Measurements from ENCODE around the gene CCDC85B.
A peak's percentile ranks its signal among the peaks of the same experiment; 100 is the strongest.

The CCDC85B gene

DNA sequence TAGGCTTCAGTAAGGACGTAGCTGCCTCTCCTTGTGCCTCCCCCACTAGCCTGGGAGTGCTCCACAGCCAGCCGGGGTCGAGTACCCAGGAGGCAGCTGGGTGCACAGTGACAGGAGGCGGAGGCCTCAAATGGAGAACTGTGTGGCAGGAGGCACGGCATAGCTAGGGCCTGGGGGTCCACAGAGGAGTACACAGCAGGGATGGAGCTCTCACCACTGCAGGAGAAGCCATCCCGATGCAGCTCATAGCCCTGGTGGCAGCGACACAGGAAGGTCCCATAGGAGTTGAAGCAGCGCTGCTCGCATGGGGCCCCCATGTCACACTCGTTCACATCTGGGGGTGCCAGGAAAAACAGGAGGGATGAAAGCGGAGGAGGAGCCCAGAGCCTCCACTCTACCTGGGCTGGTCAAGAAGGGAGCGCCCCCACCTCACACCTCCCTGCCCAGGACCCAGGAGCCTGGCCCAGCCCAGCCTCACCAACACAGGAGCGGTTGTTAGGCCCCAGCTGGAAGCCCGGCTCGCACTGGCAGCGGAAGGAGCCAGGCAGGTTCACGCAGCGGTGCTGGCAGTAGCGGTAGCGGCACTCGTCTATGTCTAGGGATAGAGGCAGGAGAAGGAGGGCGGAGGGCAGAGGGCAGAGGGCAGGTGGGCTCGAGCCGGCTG lies 20.7 kb upstream of the CCDC85B start:
- no peak for DNase-seq

DNA sequence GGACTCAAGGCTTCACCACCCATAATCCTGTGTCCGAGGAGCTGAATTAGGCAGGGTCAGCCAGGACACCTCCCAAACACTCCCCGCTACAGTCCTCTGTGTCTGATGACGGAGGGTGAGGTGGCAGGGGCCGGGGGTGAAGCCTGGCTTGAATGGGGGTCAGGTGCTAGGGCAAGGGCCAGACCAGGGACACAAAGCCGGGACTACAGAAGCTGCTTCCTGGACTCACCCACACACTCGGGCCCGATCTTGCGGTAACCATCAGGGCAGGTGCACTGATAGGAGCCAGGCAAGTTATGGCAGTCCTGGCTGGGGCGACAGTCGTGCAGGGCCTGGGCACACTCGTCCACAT lies 20.2 kb upstream of the CCDC85B start:
- DNase-seq = no peak

GRCh38 chr11:65870706-65871681 lies 19.5 kb upstream of the CCDC85B start:
- no peak for DNase-seq

- DNase-seq = no peak
Measured at GRCh38 chr11:65871811-65872548, 18.5 kb upstream of the CCDC85B start.

DNA sequence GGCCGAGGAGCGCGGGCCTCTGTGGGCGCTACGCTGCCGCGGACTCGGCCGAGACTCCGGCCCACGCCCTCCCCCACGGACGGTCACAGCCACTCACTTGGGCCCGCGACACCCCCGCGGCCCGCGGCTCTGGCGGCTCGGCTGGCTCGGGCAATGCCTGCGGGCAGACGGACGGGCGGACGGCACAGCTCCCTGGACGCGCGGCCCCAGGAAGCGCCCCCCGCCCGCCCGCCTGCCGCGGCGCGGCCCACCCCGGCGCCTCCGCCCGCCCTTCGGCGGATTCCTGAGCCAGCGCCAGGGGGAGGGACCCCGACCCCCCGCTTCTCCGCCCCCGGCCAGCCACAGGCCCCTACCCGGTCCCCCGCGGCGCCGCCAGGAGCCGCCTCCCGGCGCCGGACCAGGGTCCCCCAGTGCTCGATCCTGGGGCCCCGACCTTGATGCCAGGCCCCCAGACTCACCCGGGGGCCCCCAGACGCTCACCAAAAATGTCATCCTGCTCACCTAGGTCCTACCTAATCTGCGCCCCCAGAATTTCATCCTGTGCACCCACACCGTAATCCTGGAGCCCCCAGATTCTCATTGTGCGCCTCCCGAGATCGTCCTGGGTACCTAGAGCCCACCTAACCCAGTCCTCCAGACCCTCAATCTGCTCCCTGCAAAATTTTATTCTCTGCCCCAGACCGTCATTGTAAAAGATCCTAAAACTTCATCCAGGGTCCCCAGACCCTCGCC lies 17.7 kb upstream of the CCDC85B start, which contains the start of gene EFEMP2:
Gene EFEMP2 (minus strand): TSS at position 215 of the 732 bp plus-strand sequence. CDS start 446 bp downstream, outside the sequence.
- DNase-seq = no peak

- DNase-seq = peak; percentile 96 to 98
Measured at GRCh38 chr11:65873318-65874156, 16.9 kb upstream of the CCDC85B start.

DNA sequence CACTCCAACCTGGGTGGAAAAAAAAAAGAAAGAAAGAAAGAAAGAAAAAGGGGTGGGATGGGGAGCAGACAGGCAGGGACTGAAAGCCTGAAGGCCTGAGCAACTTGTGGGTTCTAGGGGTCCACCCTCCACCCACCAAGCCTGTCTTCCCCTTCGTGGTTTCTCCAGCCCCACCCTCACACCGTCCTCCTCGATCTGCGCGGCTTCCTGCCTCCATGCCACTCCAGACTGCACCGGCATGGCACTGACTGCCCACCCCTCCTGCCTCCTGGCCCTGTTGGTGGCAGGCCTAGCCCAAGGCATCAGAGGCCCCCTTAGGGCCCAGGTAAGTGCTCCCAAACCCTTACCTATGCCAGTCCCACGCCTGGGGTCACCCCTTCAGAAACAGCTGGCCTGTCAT lies 10.9 kb upstream of the CCDC85B start, which contains the start of gene CTSW:
Gene CTSW (plus strand): TSS at position 221 of the 400 bp plus-strand sequence. CDS start 18 bp downstream, at position 239.
- no peak for DNase-seq

DNA sequence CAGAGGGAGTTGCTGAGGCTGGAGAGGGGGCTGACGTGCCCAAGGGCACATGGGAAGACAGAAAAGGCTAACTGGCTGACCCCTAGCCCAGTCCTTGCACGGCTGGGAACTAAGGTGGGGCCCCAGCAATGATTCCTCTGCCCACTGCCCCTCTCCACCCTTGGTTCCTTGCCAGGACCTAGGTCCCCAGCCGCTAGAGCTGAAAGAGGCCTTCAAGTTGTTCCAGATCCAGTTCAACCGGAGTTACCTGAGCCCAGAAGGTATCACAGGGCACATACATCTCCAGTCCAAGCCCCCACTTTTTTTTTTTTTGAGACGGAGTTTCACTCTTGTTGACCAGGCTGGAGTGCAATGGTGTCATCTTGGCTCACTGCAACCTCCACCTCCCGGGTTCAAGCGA lies 10.4 kb upstream of the CCDC85B start:
- no peak for DNase-seq

DNA sequence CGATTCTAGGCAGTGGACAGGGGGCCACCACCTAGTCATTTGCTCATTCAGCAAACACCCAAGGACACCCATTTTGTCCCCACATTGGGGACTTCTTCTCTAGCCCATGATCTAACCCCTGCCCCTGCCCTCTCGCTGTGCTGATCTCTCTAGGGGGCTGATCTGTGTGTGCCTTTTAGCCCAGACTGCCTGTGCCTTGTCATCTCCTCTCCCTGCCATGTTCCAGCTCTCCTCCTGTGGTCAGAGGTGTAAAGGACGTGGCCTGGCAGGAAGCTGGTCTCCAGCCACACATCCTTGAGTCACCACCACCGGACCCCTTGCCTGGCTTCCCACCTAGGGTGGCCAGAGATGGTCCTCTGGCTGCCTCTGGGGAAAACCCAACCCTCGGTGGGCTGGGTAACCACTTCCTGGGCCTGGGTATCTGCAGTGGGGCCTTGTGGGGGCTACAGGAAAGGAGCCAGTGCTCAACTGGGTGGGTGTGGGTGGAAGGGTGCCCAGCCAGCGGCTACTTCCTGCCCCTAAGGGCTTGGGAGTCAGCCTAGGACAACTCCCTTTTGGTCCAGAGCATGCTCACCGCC lies 9.5 kb upstream of the CCDC85B start:
- no peak for DNase-seq

- DNase-seq = no peak
Measured at GRCh38 chr11:65882120-65883057, 8.1 kb upstream of the CCDC85B start.

DNA sequence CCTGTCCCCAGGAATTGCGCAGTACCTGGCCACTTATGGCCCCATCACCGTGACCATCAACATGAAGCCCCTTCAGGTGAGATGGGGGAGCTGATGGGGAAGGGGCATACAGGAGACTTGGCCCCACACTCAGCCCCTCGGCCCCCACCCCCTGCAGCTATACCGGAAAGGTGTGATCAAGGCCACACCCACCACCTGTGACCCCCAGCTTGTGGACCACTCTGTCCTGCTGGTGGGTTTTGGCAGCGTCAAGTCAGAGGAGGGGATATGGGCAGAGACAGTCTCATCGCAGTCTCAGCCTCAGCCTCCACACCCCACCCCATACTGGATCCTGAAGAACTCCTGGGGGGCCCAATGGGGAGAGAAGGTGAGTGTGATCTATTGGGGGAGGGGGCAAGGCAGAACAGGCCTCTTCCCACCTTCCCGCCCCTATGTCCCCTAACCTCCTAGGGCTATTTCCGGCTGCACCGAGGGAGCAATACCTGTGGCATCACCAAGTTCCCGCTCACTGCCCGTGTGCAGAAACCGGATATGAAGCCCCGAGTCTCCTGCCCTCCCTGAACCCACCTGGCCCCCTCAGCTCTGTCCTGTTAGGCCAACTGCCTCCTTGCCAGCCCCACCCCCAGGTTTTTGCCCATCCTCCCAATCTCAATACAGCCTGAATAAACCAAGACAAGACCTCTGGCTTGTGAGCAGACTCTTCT lies 7.3 kb upstream of the CCDC85B start:
- no peak for DNase-seq

DNA sequence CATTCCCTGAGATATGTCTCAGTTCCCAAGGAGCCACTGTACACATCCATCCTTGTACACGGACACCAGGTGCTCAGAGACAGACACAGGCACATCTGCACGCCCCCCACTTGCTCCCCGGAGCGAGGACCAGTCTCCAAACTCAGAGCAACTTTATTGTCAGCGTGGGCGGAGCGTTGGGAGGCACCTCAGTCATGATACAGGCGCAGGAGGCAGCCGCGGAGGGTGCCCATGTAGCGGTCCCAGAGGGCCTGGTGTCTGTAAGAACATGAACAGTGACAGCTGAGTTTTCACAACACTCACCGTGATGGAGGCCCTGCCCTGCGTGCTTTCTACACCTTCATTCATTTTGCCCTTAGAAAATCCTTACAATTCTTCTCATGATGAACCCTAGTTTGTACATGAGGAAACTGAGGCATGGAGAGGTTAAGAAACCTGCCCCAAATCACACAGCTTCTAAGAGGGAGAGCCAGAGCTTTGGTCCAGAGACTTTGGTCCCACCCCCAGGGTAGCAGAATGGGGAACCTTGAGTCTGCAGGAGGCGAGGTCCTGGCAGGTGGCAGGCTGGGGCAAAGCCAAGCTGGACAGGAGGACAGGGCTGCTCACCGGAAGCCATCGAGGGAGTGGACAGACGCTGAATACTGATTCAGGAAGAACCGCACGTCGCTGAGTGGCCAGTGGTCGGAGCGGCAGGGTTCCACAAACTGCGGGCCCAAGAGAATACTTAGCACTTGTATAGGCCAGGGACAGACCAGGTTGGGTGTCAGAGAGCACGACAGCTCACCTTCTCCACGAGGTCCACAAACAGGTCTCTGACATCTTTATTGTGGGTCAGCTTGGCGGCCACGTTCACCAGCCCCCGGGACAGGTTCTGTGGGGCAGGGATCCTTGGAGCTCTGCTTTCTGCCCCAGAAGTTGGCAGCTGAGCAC lies 6.4 kb upstream of the CCDC85B start:
- DNase-seq = no peak

DNA sequence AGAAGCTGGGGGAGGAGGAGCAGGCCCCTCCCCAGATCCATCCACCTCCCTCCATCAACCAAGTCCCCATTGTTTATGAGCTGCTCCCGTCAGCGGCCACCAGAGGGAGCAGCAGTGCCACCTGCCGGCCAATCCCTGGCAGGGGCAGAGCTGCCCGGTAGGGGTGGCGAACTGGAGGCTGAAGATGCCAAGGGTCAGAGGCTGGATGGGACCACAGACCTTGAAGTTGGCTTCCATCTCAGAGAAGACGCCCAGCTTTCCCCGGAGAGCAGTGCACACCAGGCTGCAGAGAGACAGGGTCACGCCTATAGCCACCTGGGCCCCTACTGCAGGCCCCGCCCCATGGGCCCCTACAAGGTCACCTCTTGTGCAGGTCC lies 5.8 kb upstream of the CCDC85B start:
- DNase-seq = peak; percentile 86 to 87

- DNase-seq = no peak
Measured at GRCh38 chr11:65885231-65885630, 5.2 kb upstream of the CCDC85B start.

DNA sequence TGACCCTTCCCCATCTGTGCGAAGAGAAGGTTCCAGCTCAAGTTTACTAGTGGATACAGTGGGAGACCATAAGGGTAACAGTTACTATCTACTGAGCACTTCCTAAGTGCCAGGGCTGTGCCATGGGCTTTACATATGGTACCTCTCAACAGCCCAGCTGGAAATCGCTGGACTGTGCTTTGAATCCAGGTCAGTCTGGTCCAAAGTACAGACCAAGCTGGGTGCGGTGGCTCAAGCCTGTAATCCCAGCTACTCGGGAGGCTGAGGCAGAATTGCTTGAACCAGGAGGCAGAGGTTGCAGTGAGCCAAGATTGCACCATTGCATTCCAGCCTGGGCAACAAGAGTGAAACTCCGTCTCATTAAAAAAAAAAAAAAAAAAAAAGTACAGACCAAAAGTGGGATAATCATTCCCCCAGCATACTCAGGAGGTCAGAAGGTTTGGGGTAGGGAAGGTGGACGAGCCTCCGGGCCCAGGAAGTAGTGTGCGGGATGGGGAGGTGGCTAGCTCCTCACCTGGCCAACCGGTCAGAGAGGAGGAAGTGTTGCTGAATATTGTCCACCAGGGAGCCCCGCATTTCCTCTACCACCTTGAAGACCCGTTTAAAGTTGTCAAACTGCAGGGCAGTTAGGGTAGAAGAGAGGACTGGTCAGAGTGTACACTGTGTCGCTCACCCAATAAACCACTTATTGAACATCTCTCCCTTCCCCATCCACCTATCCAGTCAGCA lies 4.5 kb upstream of the CCDC85B start:
- no peak for DNase-seq

- DNase-seq = no peak
Measured at GRCh38 chr11:65886826-65887722, 3.4 kb upstream of the CCDC85B start.

All from stimulated activated CD4-positive, alpha-beta T cell treated with anti-CD3 and anti-CD28 coated beads, Interleukin-2, amount 100 ng/mL, for 24 hours (primary cell).